AG04449 (cell line): Measurements from ENCODE around the gene TRMT44.

Experiments used
- CTCF ChIA-PET: fragments of 350-600 bp; formaldehyde crosslinking; extraction: SDS; loops from one replicate; lab custom pipeline; 2021; ENCODE audit warnings: antibody characterized with exemption; lab: Yijun Ruan, JAX
- POLR2A ChIA-PET: fragments of 400-600, 350-600 bp; formaldehyde crosslinking; extraction: SDS; loops from one replicate; lab custom pipeline; 2020; ENCODE audit warnings: antibody characterized with exemption, inconsistent platforms; lab: Yijun Ruan, JAX
- DNase-seq: peaks from one replicate; pipeline ENCODE4 v3.0.0-alpha.2; 2010; ENCODE audit warnings: low read depth, low spot score
- H3K4me3 ChIP-seq: 2 replicates; pipeline ENCODE4 v1.5.1; 2011; ENCODE audit warnings: low read depth, mild to moderate bottlenecking, control low read depth, low read length
- CTCF ChIP-seq: IDR thresholded peaks from one replicate; pipeline ENCODE4 v1.5.1; 2011; ENCODE audit warnings: mild to moderate bottlenecking, moderate library complexity, low read length, control low read depth, inconsistent platforms; ENCODE audit not compliant: insufficient read depth; ENCODE audit errors: missing control alignments

TRMT44 gene

GRCh38 chr4:8440492-8441311 is at the start of gene TRMT44, which contains the start of gene ACOX3:
Gene TRMT44 (plus strand): TSS chr4:8440777. CDS start chr4:8440823, 46 bp downstream.
Gene ACOX3 (minus strand): TSS chr4:8440723. CDS start chr4:8416521, 24,202 bp downstream.
- CTCF ChIA-PET, result interaction anchor here (0.6 to 2.8 kb wide), 6 partner anchors 10 to 198 kb away, joined by 3 to 8 read pairs (median 4); no protein-coding TSS in a partner anchor
- peak; percentile 26 for DNase-seq

GRCh38 chr4:8391071-8391470 is 49.5 kb upstream of the TRMT44 start:
- TF ChIP-seq CTCF, result no peak

More at GRCh38 chr4:8440492-8441311, at the start of gene TRMT44, which contains the start of gene ACOX3:
- POLR2A ChIA-PET, result interaction anchor here (1.8 kb wide), 1 partner anchor 12 kb away, joined by 10 read pairs; no protein-coding TSS in a partner anchor
- peak within 1 kb of the TSS; percentile 81 for H3K4me3 ChIP-seq
- TF ChIP-seq CTCF, result no peak

GRCh38 chr4:8391972-8392371 is 48.6 kb upstream of the TRMT44 start:
- no peak overlapping the region for H3K4me3 ChIP-seq
- TF ChIP-seq CTCF, result no peak
- POLR2A ChIA-PET, result no interaction called here
- DNase-seq, result no peak
- CTCF ChIA-PET, result interaction anchor here (1.0 to 23.1 kb wide), 5 partner anchors 11 to 215 kb away, joined by 3 to 679 read pairs (median 6); no protein-coding TSS in a partner anchor

More at GRCh38 chr4:8391071-8391470, 49.5 kb upstream of the TRMT44 start:
- no peak overlapping the region for H3K4me3 ChIP-seq
- no peak for DNase-seq
- CTCF ChIA-PET, result interaction anchor here (1.2 to 23.1 kb wide), 5 partner anchors 12 to 214 kb away, joined by 4 to 679 read pairs (median 6); no protein-coding TSS in a partner anchor
- POLR2A ChIA-PET, result no interaction called here

DNA sequence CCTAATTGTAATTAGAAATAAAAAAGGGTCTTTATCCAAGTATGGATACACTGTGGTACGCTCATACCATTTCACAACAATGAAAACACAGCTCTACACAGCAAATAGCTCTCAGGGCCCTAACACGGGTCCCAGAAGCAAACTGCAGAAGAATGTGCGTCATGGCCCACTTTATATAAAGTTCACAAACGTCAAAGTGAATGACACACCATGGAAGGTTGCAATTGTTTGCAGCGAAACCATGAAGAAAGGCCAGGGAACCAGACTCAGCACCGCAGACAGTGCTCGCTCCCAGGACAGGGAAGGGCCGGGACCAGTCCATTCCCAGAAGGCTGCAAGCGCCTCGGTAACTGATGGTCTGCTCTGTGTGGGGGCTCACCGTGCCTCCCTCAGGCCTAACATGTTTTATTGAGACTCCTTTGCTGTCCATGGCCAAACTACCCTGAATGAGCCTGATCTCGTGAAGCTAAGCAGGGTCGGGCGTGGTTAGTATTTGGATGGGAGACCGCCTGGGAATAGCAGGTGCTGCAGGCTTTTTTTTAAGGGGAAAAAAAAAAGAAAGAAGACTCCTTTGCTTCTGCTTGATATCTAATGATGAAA is 47.9 kb upstream of the TRMT44 start:
- POLR2A ChIA-PET, result no interaction called here
- DNase-seq, result no peak
- no peak overlapping the region for H3K4me3 ChIP-seq
- CTCF ChIA-PET, result interaction anchor here (0.9 to 23.1 kb wide), 9 partner anchors 8 to 216 kb away, joined by 3 to 679 read pairs (median 6); no protein-coding TSS in a partner anchor
- TF ChIP-seq CTCF, result no peak

DNA sequence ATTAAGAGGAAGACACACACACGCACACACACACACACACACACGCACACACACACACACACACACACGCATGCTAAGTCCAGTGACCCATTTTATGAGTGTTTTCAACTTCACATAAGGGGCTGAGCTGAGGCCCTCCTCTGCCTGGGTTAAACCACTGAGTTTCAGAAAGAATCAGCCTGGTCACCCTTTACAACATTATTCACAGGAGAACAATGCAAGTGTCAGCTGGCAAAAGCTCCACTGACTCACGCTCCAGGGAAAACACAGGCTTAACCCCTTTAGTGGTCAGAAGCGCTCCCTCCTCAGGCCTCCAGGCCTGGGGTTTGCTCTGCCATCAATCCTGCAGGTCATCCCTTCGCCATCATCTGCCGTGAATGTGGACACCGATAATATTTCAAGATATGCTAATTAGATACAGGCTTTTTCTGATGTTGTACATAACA is 47.0 kb upstream of the TRMT44 start:
- no peak overlapping the region for H3K4me3 ChIP-seq
- TF ChIP-seq CTCF, result peak; percentile 29
- ChIA-PET POLR2A (interaction anchor here (0.8 to 1.1 kb wide), 2 partner anchors 9 to 1723 kb away, joined by 3 read pairs; partner anchors contain the start of gene WDR1), CTCF (interaction anchor here (0.9 to 23.1 kb wide), 6 partner anchors 10 to 217 kb away, joined by 3 to 679 read pairs (median 8); no protein-coding TSS in a partner anchor)
- peak; percentile 77 for DNase-seq
